RWPE2 (cell line): Measurements from ENCODE around the gene DESI2.

Source experiments
- ATAC-seq: fragments of 200-7000 bp; cut with Tn5 transposase; 3 replicates; pipeline ENCODE4 v1.9.1; 2021; ENCODE audit warnings: low read depth
- DNase-seq: peaks from one replicate; pipeline ENCODE4 v3.0.0-alpha.2; 2020; ENCODE audit warnings: low spot score
- H3K27ac ChIP-seq: fragments of 450-650 bp; 2 replicates; pipeline ENCODE4 v1.5.1; 2017; ENCODE audit warnings: mild to moderate bottlenecking; ENCODE audit not compliant: poor library complexity, severe bottlenecking
- H3K27me3 ChIP-seq: fragments of 250-450 bp; sonication (Bioruptor Pico); 2 replicates; pipeline ENCODE4 v1.5.1; 2021; ENCODE audit warnings: mild to moderate bottlenecking, moderate library complexity; ENCODE audit not compliant: insufficient read depth, poor library complexity, severe bottlenecking
- H3K36me3 ChIP-seq: fragments of 250-450 bp; sonication (Bioruptor Pico); 2 replicates; pipeline ENCODE4 v1.5.1; 2020; ENCODE audit warnings: low read depth, mild to moderate bottlenecking, moderate library complexity
- H3K4me1 ChIP-seq: fragments of 250-450 bp; sonication (Bioruptor Pico); 2 replicates; pipeline ENCODE4 v1.5.1; 2021; ENCODE audit warnings: mild to moderate bottlenecking, moderate library complexity; ENCODE audit not compliant: insufficient read depth, poor library complexity, severe bottlenecking
- H3K4me3 ChIP-seq: fragments of 250-450 bp; sonication (Bioruptor Pico); 2 replicates; pipeline ENCODE4 v1.5.1; 2021; ENCODE audit warnings: mild to moderate bottlenecking, moderate library complexity; ENCODE audit not compliant: severe bottlenecking
- H3K9me3 ChIP-seq: fragments of 250-450 bp; sonication (Bioruptor Pico); 2 replicates; pipeline ENCODE4 v1.5.1; 2021; ENCODE audit warnings: mild to moderate bottlenecking, moderate library complexity; ENCODE audit not compliant: severe bottlenecking
- TF ChIP-seq, protein P1 (sequence below): fragments of 450-650 bp; IDR thresholded peaks from one replicate; pipeline ENCODE4 v1.5.1; 2017; ENCODE audit warnings: mild to moderate bottlenecking, moderate library complexity; ENCODE audit not compliant: poor library complexity, severe bottlenecking

Gene DESI2

DNA sequence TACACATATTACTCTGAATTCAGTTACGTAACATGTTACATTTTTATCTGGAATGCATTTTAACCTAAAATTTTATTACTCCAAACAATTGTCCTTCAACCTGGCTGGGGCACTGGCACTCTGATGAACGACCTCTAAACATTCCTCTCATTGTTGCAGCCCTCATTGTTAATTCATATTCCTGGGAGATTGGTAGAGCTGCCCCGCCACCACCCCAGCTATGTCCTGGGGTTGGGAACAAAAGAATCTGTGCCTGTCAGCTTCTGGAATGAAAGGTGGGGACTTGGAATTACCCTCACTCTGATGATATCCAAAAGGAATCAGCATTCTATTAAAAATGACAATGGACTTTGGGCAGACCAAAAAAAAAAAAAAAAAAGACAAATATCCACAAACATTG is 38.0 kb upstream of the DESI2 start:
- TF ChIP-seq, protein P1, sequence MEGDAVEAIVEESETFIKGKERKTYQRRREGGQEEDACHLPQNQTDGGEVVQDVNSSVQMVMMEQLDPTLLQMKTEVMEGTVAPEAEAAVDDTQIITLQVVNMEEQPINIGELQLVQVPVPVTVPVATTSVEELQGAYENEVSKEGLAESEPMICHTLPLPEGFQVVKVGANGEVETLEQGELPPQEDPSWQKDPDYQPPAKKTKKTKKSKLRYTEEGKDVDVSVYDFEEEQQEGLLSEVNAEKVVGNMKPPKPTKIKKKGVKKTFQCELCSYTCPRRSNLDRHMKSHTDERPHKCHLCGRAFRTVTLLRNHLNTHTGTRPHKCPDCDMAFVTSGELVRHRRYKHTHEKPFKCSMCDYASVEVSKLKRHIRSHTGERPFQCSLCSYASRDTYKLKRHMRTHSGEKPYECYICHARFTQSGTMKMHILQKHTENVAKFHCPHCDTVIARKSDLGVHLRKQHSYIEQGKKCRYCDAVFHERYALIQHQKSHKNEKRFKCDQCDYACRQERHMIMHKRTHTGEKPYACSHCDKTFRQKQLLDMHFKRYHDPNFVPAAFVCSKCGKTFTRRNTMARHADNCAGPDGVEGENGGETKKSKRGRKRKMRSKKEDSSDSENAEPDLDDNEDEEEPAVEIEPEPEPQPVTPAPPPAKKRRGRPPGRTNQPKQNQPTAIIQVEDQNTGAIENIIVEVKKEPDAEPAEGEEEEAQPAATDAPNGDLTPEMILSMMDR, result no peak
- Histone ChIP-seq H3K9me3 (no peaks in the 10 kb centered on the region), H3K36me3 (no peaks in the 10 kb centered on the region), H3K27ac (no peak overlapping the region), H3K4me1 (no peaks in the 10 kb centered on the region), H3K4me3 (no peak overlapping the region), H3K27me3 (no peaks in the 10 kb centered on the region)
- DNase-seq (no peak), ATAC-seq (no peak)

DNA sequence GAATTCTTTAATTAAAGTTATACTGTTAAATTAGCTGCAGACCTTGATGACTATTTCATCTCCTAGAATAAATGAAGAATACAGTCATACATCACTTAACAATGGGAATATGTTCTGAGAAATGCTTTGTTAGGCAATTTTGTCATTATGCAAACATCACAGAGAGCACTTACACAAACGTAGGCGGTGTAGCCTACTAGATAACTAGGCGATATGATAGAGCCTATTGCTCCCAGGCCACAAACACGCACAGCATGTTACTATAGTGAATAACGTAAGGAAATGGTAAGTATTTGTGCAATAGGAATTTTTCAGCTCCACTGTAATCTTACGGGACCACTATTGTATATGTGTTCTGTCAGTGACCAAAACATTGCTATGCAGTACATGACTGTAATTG is 37.6 kb upstream of the DESI2 start:
- DNase-seq (no peak), ATAC-seq (no peak)
- H3K27me3 ChIP-seq, result no peaks in the 10 kb centered on the region
- H3K27ac ChIP-seq, result no peak overlapping the region
- no peaks in the 10 kb centered on the region for H3K4me1 ChIP-seq
- H3K4me3 ChIP-seq, result no peak overlapping the region
- TF ChIP-seq, protein P1, result no peak
- H3K9me3 ChIP-seq, result no peaks in the 10 kb centered on the region
- no peaks in the 10 kb centered on the region for H3K36me3 ChIP-seq

DNA sequence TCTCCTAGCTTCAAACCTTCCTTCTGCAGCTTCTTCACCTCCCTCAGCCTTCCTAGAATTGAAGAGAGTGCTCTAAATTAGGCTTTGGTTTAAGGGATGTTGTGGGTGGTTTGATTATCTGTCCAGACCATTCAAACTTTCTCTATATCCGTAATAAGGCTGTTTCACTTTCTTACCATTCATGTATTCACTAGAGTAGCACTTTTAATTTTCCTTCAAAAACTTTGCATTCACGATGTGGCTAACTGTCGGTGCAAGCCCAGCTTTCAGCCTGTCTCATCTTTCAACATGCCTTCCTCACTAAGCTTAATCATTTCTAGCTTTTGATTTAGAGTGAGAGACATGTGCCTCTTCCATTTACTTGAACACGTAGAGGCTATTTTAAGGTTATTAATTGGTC is 26.2 kb upstream of the DESI2 start:
- H3K27me3 ChIP-seq, result no peaks in the 10 kb centered on the region
- H3K4me1 ChIP-seq, result no peaks in the 10 kb centered on the region
- no peak overlapping the region for H3K27ac ChIP-seq
- H3K9me3 ChIP-seq, result no peaks in the 10 kb centered on the region
- TF ChIP-seq, protein P1, result no peak
- H3K4me3 ChIP-seq, result no peak overlapping the region
- DNase-seq (no peak), ATAC-seq (no peak)
- no peaks in the 10 kb centered on the region for H3K36me3 ChIP-seq

DNA sequence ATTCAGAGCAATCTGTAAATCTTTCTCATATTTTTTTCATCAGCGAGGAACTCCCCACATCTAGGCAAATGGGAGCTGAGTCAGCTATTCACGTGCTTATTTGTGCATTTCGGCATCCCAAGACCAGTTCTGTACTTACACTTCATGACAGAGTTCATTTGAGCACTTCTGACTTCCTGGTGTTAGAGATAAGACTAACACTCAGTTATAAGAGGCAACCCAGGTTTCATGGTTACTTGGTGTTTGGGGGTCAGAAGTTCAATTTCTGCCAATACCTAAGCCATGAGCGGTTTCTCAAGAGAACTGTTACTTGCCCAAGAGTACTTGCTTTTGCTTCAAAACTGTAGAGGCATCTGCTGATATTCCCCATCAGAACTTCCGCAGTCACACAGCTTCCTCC is 24.1 kb upstream of the DESI2 start:
- DNase-seq (no peak), ATAC-seq (no peak)
- Histone ChIP-seq H3K27ac (no peak overlapping the region), H3K27me3 (no peaks in the 10 kb centered on the region), H3K4me3 (no peak overlapping the region), H3K36me3 (no peaks in the 10 kb centered on the region), H3K9me3 (peaks cover 4% of the 10 kb centered on the region), H3K4me1 (no peaks in the 10 kb centered on the region)
- TF ChIP-seq, protein P1, result no peak

DNA sequence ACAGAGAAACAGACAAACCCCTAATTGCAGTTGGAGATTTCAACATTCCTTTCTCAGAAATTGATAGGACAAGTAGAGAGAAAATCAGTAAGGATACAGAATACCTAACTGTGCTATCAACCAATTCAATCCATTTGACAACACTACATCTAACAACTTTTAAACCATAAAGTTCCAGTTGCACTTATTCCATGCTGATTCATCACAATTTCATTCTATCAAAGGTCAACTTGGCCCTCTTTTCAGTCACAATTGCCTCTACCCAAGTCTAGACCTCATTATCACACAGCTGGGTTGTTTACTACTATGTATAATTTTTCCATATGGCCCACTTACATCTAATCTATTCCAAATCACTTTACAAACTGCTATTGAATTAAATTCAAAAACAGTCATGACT is 19.8 kb upstream of the DESI2 start:
- Histone ChIP-seq H3K4me3 (no peak overlapping the region), H3K9me3 (peaks cover 4% of the 10 kb centered on the region), H3K27me3 (no peaks in the 10 kb centered on the region), H3K4me1 (no peaks in the 10 kb centered on the region), H3K36me3 (no peaks in the 10 kb centered on the region), H3K27ac (no peak overlapping the region)
- ATAC-seq, result no peak
- no peak for DNase-seq
- TF ChIP-seq, protein P1, result no peak
